ENCODE measurements around the gene NPTN. TPM values are rescaled to one million over a fixed set of nuclear protein-coding genes. Genes with fewer than 3 reads are reported as not detected.

The NPTN gene
- total RNA-seq, 1 donor from 2014 or later = 147 TPM

- TF ChIP-seq, protein P1, sequence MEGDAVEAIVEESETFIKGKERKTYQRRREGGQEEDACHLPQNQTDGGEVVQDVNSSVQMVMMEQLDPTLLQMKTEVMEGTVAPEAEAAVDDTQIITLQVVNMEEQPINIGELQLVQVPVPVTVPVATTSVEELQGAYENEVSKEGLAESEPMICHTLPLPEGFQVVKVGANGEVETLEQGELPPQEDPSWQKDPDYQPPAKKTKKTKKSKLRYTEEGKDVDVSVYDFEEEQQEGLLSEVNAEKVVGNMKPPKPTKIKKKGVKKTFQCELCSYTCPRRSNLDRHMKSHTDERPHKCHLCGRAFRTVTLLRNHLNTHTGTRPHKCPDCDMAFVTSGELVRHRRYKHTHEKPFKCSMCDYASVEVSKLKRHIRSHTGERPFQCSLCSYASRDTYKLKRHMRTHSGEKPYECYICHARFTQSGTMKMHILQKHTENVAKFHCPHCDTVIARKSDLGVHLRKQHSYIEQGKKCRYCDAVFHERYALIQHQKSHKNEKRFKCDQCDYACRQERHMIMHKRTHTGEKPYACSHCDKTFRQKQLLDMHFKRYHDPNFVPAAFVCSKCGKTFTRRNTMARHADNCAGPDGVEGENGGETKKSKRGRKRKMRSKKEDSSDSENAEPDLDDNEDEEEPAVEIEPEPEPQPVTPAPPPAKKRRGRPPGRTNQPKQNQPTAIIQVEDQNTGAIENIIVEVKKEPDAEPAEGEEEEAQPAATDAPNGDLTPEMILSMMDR (IDR thresholded peaks at IDR 0.05) = no peak
- H3K9me3 ChIP-seq = no peaks in the 10 kb centered on the region
- peaks cover 11% of the 10 kb centered on the region in 2 donors for H3K36me3 ChIP-seq
- no peak overlapping the region for H3K27ac ChIP-seq
- H3K27me3 ChIP-seq = no peaks in the 10 kb centered on the region
- H3K4me1 ChIP-seq = peaks cover 32 to 51% of the 10 kb centered on the region in 2 donors
- no peak overlapping the region for H3K4me3 ChIP-seq
- no peak for DNase-seq (ENCODE audit: low spot score in 2 of 2)
- intact Hi-C loops (cut with DNase I) = no loop called here
Observed at GRCh38 chr15:73594109-73594508, 39.1 kb downstream of the NPTN start.

DNA sequence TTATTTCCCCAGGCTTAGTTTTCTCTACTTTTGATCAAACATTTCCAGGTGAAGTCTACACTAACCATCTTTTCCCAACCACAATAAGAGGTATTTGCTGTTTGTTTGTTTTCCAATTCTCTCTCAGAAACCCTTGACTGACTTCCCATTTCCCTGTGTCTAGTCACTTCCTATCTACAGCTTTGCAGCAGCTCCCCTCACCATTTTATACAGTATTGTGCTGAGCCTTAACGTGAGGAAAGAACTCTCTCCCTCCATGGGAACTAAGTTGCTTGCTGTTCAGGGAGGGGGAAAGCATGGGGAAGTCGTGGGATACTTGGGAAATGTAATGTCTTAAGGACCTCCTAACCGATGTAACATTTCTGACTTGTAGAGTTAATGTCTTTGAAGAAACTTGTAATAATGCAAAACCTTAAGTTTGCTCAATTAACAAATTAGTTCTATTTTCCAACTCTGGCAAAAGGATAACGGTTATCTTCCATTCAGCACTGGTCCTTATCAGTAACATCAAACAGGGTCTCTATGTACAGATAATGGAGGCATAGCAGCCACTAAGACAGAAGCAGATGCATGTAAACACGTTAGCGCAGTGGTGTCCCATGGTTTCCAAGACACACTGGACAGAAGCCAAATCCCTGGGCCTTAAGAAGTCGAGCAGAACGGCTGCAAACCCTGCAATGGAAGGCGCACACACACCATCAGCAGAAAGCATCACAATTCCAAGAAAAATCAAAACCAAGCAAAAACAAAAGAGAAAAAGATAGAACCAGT is 39.7 kb downstream of the NPTN start:
- TF ChIP-seq, protein P1 (IDR thresholded peaks at IDR 0.05) = no peak
- H3K9me3 ChIP-seq = no peaks in the 10 kb centered on the region
- H3K4me1 ChIP-seq = peaks cover 26 to 45% of the 10 kb centered on the region in 2 donors
- intact Hi-C loops (cut with DNase I) = no loop called here
- peaks cover 16 to 17% of the 10 kb centered on the region in 2 donors for H3K36me3 ChIP-seq
- no peak overlapping the region for H3K27ac ChIP-seq
- no peaks in the 10 kb centered on the region for H3K27me3 ChIP-seq
- H3K4me3 ChIP-seq = no peak overlapping the region
- DNase-seq (ENCODE audit: low spot score in 2 of 2) = no peak

DNA sequence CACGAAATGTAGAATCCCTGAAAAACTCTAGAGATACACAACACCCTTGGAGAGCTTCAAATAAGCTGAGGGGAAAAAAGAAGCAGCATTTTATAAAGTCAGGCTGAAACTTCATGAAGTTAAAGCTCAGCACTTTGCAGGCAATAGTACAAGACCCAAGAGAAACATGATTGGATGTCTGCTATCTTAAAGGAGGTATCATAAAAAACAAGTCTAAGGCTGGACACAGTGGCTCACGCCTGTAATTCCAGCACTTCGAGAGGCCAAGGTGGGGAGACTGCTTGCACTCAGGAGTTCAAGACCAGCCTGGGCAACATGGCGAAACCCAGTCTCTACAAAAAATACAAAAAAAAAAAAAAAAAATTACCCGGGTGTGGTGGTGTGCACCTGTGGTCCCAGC is 42.9 kb downstream of the NPTN start:
- Histone ChIP-seq H3K27me3 (no peaks in the 10 kb centered on the region), H3K4me3 (no peak overlapping the region), H3K9me3 (no peaks in the 10 kb centered on the region), H3K36me3 (peaks cover 38 to 49% of the 10 kb centered on the region in 2 donors), H3K4me1 (peaks cover 7 to 13% of the 10 kb centered on the region in 2 donors), H3K27ac (no peak overlapping the region)
- DNase-seq (ENCODE audit: low spot score in 2 of 2) = no peak
- TF ChIP-seq, protein P1 (IDR thresholded peaks at IDR 0.05) = no peak
- intact Hi-C loops (cut with DNase I) = no loop called here

GRCh38 chr15:73589766-73590165 is 43.4 kb downstream of the NPTN start:
- intact Hi-C loops (cut with DNase I) = no loop called here
- Histone ChIP-seq H3K27me3 (no peaks in the 10 kb centered on the region), H3K4me1 (peaks cover 2 to 8% of the 10 kb centered on the region in 2 donors), H3K27ac (no peak overlapping the region), H3K4me3 (no peak overlapping the region), H3K36me3 (peaks cover 43 to 54% of the 10 kb centered on the region in 2 donors), H3K9me3 (no peaks in the 10 kb centered on the region)
- TF ChIP-seq, protein P1 (IDR thresholded peaks at IDR 0.05) = no peak
- DNase-seq (ENCODE audit: low spot score in 2 of 2) = no peak

DNA sequence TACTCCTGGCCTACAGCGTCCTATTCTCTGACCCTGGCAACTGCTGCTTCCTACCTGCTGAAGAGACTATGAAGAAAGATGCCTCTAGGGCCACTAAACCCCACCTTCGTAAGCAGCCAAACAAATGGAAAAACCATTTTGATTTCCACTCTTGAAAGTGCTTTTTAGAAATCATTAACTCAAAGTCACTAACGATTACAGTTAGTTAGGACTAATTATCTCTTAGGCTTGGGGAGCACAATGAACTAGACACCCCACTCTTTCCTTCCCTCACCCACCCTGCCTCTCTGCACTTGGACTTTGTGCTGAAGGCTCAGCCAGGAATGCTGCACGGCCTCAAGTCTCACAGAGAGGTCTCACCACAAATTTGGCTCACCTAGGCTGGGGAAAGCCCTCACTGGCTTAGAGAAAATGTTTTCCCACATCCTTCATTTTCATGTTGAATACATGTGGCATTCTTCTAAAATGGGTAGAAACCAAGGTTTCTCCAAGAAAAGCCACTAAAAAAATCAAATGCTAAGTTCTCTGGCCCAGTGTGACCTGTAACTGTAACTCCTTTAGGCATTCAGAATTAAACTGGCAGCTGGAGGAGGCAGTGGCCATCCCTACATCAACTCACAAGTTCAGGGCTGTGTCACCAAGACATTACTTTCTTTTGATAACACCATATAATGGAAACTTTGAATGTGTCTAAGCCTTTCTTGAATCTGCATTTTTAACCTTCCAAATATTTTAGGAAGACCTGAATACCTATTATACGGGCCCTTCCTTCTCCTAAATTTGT is 47.1 kb downstream of the NPTN start:
- no peak overlapping the region for H3K27ac ChIP-seq
- intact Hi-C loops (cut with DNase I) = no loop called here
- H3K27me3 ChIP-seq = no peaks in the 10 kb centered on the region
- TF ChIP-seq, protein P1 (IDR thresholded peaks at IDR 0.05) = no peak
- H3K36me3 ChIP-seq = peaks cover 67 to 91% of the 10 kb centered on the region in 2 donors
- H3K9me3 ChIP-seq = no peaks in the 10 kb centered on the region
- no peaks in the 10 kb centered on the region for H3K4me1 ChIP-seq
- DNase-seq (ENCODE audit: low spot score in 2 of 2) = no peak
- H3K4me3 ChIP-seq = no peak overlapping the region
